Amniotic stem cell (primary cell): Measurements from ENCODE around the gene EXOC8.

Experiments
- DNase-seq: peaks from one replicate; lab custom pipeline; 2025; lab: John Stamatoyannopoulos, UW

The EXOC8 gene

GRCh38 chr1:231337472-231338269 lies at the start of gene EXOC8:
Gene EXOC8 (minus strand): TSS chr1:231337852. CDS start chr1:231337745, 107 bp downstream.
- DNase-seq, result peak; percentile 92

GRCh38 chr1:231386466-231386865 lies 48.8 kb upstream of the EXOC8 start:
- DNase-seq, result no peak

GRCh38 chr1:231385416-231385748 lies 47.7 kb upstream of the EXOC8 start:
- no peak for DNase-seq

- no peak for DNase-seq
Observed at GRCh38 chr1:231384696-231385415, 47.2 kb upstream of the EXOC8 start.

GRCh38 chr1:231383159-231383860 lies 45.7 kb upstream of the EXOC8 start:
- no peak for DNase-seq

- no peak for DNase-seq
Observed at GRCh38 chr1:231382426-231382825, 44.8 kb upstream of the EXOC8 start.

- no peak for DNase-seq
Observed at GRCh38 chr1:231381729-231382128, 44.1 kb upstream of the EXOC8 start.

- no peak for DNase-seq
Observed at GRCh38 chr1:231376875-231377549, 39.4 kb upstream of the EXOC8 start.

GRCh38 chr1:231376101-231376500 lies 38.4 kb upstream of the EXOC8 start:
- DNase-seq, result no peak

GRCh38 chr1:231374394-231374793 lies 36.7 kb upstream of the EXOC8 start:
- DNase-seq, result no peak

- DNase-seq, result no peak
Observed at GRCh38 chr1:231372501-231372900, 34.8 kb upstream of the EXOC8 start.

GRCh38 chr1:231369282-231369681 lies 31.6 kb upstream of the EXOC8 start:
- DNase-seq, result no peak

GRCh38 chr1:231364192-231364591 lies 26.5 kb upstream of the EXOC8 start:
- DNase-seq, result no peak

- no peak for DNase-seq
Observed at GRCh38 chr1:231363624-231364023, 26.0 kb upstream of the EXOC8 start.

GRCh38 chr1:231362325-231362724 lies 24.7 kb upstream of the EXOC8 start:
- no peak for DNase-seq

GRCh38 chr1:231359113-231359512 lies 21.5 kb upstream of the EXOC8 start:
- DNase-seq, result no peak

- peak; percentile 37 for DNase-seq
Observed at GRCh38 chr1:231357831-231358354, 20.2 kb upstream of the EXOC8 start.

GRCh38 chr1:231357187-231357772 lies 19.6 kb upstream of the EXOC8 start:
- DNase-seq, result no peak

- no peak for DNase-seq
Observed at GRCh38 chr1:231355171-231355570, 17.5 kb upstream of the EXOC8 start.

GRCh38 chr1:231354330-231355020 lies 16.8 kb upstream of the EXOC8 start:
- DNase-seq, result no peak

- DNase-seq, result no peak
Observed at GRCh38 chr1:231353086-231353485, 15.4 kb upstream of the EXOC8 start.
